ENCODE data around the gene VCAM1.

GRCh38 chr1:100750005-100750885, 30.7 kb downstream of the VCAM1 start:
- TF ChIP-seq BRCA1 (IDR thresholded peaks at IDR 0.05; ENCODE audit: low read depth, low read length) (no peak), JUND (IDR thresholded peaks at IDR 0.05; ENCODE audit: low read length) (no peak), EP300 (IDR thresholded peaks at IDR 0.05; ENCODE audit: borderline replicate concordance in 1 of 2, low read depth in 2 of 2, low read length in 2 of 2) (no peak), POLR2A (IDR thresholded peaks at IDR 0.05; ENCODE audit: control extremely low read depth in 1 of 2, low read depth in 2 of 2, low read length in 2 of 2) (no peak), POLR2AphosphoS5 (IDR thresholded peaks at IDR 0.05; ENCODE audit: low read depth, low read length) (no peak)

All from H1 (cell line).